ENCODE measurements around the gene RNF7. TPM values are rescaled to one million over a fixed set of nuclear protein-coding genes. Genes with fewer than 3 reads are reported as not detected.

The RNF7 gene
- total and polyA plus RNA-seq, 2 of the 8 experiments (the other 6 are each of a cell fraction or from before 2014, with no cell fraction given) = 78.4 to 113 TPM

- TF ChIP-seq CHD7 (IDR thresholded peaks at IDR 0.05; ENCODE audit: insufficient replicate concordance, low read length) (no peak), ASH2L (IDR thresholded peaks at IDR 0.05; ENCODE audit: low read length) (no peak), SIN3A (conservative IDR thresholded peaks at IDR 0.05 in 1 of 2, IDR thresholded peaks at IDR 0.05 in 1 of 2; ENCODE audit: low read depth in 1 of 2, low read length in 2 of 2) (no peak), EZH2 (IDR thresholded peaks at IDR 0.05; ENCODE audit: low read depth, low read length, severe bottlenecking) (no peak), CREB1 (IDR thresholded peaks at IDR 0.05) (no peak), TAF7 (optimal IDR thresholded peaks at IDR 0.05; ENCODE audit: borderline replicate concordance, low read depth, low read length) (no peak), BRCA1 (IDR thresholded peaks at IDR 0.05; ENCODE audit: low read depth, low read length) (no peak), E2F6 (IDR thresholded peaks at IDR 0.05) (no peak), EP300 (IDR thresholded peaks at IDR 0.05; ENCODE audit: borderline replicate concordance in 1 of 2, low read depth in 2 of 2, low read length in 2 of 2) (no peak), GTF2F1 (IDR thresholded peaks at IDR 0.05; ENCODE audit: borderline replicate concordance, low read depth, low read length) (no peak), TAF1 (IDR thresholded peaks at IDR 0.05; ENCODE audit: low read depth, low read length) (no peak)
Observed at GRCh38 chr3:141708367-141708766, 29.7 kb upstream of the RNF7 start (continued).
